Astrocyte of the spinal cord (primary cell): ENCODE results near the gene CDH9.

Source experiments
- DNase-seq: peaks from one replicate; pipeline ENCODE4 v3.0.0; 2011; ENCODE audit warnings: low read depth, low spot score
- H3K4me3 ChIP-seq: 2 replicates; pipeline ENCODE4 v1.5.1; 2011; ENCODE audit warnings: low read depth, mild to moderate bottlenecking, low read length, moderate library complexity
- in situ Hi-C: cut with HindIII; loops from 2 replicates; pipeline ENCODE4 v1.10.0; 2017; ENCODE audit warnings: low sequenced_read_pairs
- TF ChIP-seq, protein P1 (sequence below): IDR thresholded peaks from 2 replicates; pipeline ENCODE4 v1.5.1; 2012; ENCODE audit warnings: low read depth, mild to moderate bottlenecking, low read length, inconsistent platforms

The CDH9 gene

DNA sequence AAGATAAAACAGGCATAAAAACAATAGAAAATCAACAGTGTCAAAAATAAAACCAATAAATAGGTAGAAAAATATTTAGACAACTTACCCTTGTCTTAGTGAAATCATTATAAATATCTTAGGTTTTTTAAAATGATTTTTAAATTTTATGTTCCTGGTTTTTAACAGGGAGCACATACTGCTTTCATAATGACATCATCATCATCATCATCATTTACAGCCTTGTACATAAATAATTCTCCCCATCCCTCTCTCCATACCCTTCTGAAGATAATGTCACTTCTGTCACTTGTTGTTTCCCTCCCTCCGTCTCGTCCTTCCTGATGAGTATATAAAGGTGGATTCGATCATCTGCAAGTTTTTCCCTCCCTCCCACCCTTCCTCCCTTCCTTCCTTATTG, 56.6 kb downstream of the CDH9 start:
- H3K4me3 ChIP-seq, result no peak overlapping the region
- TF ChIP-seq, protein P1, sequence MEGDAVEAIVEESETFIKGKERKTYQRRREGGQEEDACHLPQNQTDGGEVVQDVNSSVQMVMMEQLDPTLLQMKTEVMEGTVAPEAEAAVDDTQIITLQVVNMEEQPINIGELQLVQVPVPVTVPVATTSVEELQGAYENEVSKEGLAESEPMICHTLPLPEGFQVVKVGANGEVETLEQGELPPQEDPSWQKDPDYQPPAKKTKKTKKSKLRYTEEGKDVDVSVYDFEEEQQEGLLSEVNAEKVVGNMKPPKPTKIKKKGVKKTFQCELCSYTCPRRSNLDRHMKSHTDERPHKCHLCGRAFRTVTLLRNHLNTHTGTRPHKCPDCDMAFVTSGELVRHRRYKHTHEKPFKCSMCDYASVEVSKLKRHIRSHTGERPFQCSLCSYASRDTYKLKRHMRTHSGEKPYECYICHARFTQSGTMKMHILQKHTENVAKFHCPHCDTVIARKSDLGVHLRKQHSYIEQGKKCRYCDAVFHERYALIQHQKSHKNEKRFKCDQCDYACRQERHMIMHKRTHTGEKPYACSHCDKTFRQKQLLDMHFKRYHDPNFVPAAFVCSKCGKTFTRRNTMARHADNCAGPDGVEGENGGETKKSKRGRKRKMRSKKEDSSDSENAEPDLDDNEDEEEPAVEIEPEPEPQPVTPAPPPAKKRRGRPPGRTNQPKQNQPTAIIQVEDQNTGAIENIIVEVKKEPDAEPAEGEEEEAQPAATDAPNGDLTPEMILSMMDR, result no peak
- DNase-seq, result no peak
- in situ Hi-C loops, result no loop called here

DNA sequence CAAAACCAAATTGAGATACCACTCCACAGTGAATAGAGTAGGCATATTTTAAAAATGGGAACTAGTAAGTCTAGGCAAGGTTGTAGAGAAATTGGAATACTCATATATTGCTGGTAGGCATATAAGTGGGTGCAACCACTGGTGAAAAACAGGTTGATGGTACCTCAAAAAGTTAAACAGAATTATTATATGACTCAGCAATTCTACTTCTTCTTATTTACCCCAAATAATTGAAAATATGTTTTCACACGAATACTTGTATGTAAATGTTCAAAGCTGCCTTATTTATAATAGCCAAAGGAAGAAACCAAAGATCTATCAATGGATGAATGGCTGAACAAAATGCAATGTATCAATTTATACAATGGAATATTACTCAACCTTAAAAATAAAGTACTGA, 79.1 kb downstream of the CDH9 start:
- TF ChIP-seq, protein P1, result no peak
- no peak for DNase-seq
- in situ Hi-C loops, result no loop called here

DNA sequence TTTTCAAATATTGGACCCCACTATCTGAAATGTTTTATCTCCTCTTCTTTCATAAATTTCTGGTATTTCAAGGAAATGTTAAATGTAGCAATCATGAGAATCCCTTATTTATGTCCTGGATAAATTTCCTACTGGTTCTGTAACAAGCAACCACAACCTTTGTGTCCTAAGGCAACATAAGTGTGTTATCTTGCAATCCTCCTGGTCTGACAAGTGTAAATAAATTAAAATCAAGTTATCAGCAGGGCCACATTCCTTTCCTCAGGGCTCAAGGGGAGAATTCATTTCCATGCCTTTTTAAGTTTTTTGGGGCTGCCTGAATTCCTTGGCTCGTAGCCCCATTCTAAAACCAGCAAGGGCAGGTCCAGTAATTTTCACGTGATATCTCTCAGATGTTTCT, 83.2 kb downstream of the CDH9 start:
- DNase-seq, result no peak
- H3K4me3 ChIP-seq, result no peak overlapping the region
- in situ Hi-C loops, result no loop called here
- TF ChIP-seq, protein P1, result no peak

More for the DNA sequence above, 79.1 kb downstream of the CDH9 start:
- no peak overlapping the region for H3K4me3 ChIP-seq

DNA sequence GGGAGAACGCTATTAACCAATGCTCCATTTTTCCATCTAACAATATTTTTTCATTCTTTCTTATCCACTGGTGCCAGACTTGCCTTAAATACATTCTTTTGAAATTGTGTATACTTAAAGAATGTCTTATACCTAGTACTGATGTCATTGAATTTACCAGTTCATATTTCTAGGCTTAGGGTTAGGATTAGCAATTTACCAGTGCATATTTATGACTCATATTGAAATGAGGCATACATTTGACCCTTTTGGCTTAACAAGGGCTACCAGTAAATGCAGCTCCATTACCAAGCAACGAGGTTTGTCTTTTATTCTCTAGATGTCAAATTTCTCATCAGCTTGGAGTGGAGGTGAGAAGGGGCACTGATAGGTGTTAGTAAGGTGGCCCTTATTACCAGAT, 89.5 kb downstream of the CDH9 start:
- H3K4me3 ChIP-seq, result no peak overlapping the region
- no peak for DNase-seq
- in situ Hi-C loops, result no loop called here
- TF ChIP-seq, protein P1, result no peak

DNA sequence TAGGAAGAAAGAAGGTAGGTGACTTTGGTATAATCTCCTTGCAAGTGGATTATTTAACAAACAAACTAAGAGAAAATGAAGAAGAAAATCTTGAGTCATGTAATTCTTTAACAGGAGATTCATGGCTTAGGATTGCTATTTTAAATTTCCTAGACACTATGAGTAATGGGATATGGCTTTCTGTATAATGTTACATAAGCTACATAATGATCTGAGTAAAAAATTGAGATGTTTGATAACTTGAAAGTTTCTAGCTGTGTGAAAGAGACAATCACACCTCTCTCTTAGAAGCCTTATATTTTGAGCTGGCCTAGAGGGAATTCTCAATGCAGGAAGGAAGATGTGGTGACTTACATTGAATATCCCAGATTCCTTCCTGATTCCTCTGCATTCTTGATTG, 92.5 kb downstream of the CDH9 start:
- H3K4me3 ChIP-seq, result no peak overlapping the region
- TF ChIP-seq, protein P1, result no peak
- in situ Hi-C loops, result no loop called here
- peak; percentile 16 for DNase-seq

DNA sequence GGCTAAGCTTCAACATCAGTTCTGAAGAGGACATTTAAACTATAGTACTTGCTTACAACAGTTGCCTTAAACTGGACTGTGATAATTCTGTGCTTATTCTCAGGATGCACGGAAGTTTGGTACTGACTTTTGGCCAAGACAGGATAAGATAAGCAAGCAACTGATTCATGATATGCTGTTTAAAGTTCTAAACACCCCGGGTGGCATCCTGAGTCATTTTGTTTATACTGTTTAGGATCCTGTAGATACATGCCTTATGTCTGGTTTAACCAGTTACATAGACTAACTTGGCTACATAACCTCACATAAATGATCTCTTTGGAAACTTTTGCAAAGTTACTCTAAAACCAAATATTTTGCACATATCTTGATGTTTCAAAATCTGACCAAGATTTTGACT, 95.9 kb downstream of the CDH9 start:
- H3K4me3 ChIP-seq, result no peak overlapping the region
- in situ Hi-C loops, result no loop called here

More for the DNA sequence above, 95.9 kb downstream of the CDH9 start:
- DNase-seq, result peak; percentile 65
- TF ChIP-seq, protein P1, result no peak
